Mammary epithelial cell (primary cell): ENCODE data around the gene MRPL52.

Experiments
- CTCF ChIP-seq, 2 donors: IDR thresholded peaks in 1 of 2; conservative IDR thresholded peaks in 1 of 2; 2 replicates each; pipeline ENCODE4 v1.5.1; 2011 to 2012; ENCODE audit warnings: inconsistent platforms in 2 of 2, low read length in 2 of 2, mild to moderate bottlenecking in 2 of 2, control low read depth in 1 of 2, low read depth in 1 of 2; ENCODE audit not compliant: insufficient read depth in 1 of 2; ENCODE audit errors: extremely low read depth in 1 of 2
- EZH2 ChIP-seq: IDR thresholded peaks from 2 replicates; pipeline ENCODE4 v1.6.1; 2012; ENCODE audit warnings: low read length, inconsistent platforms, borderline replicate concordance

DNA sequence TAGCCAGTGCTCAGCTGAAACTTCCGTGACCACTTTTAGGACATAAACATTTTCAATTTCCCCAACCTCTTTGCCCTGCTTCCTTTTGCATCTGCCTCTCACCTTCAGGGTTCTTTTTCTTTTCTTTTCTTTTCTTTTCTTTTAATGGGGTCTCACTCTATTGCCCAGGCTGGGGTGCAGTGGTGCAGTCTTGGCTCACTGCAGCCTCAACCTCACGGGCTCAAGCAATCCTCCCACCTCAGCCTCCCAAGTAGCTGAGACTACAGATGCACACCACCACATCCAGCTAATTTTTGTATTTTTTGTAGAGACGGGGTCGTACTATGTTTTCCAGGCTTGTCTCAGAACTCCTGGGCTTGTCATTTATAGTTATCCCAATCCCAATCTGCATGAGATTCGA, 37.2 kb downstream of the MRPL52 start:
- TF ChIP-seq CTCF (conservative IDR thresholded peaks at IDR 0.05 in 1 of 2, IDR thresholded peaks at IDR 0.05 in 1 of 2; ENCODE audit: extremely low read depth in 1 of 2, insufficient read depth in 1 of 2, low read depth in 1 of 2, low read length in 2 of 2) (no peak), EZH2 (no peak)
